ENCODE results near the gene AP4M1.
A peak's percentile ranks its signal among the peaks of the same experiment; 100 is the strongest.

Gene AP4M1

GRCh38 chr7:100122568-100122967 is 21.1 kb downstream of the AP4M1 start:
- in situ Hi-C loops (cut with MboI; ENCODE audit: low sequenced_read_pairs, unreplicated experiment) = no loop called here
- no peak for DNase-seq (ENCODE audit: low spot score)
- no peak for TF ChIP-seq CTCF (IDR thresholded peaks at IDR 0.05; ENCODE audit: borderline replicate concordance, control extremely low read depth, extremely low read depth, insufficient read depth, missing control alignments)

GRCh38 chr7:100124301-100125230 is 23.1 kb downstream of the AP4M1 start:
- in situ Hi-C loops (cut with MboI; ENCODE audit: low sequenced_read_pairs, unreplicated experiment) = no loop called here
- TF ChIP-seq CTCF (IDR thresholded peaks at IDR 0.05; ENCODE audit: borderline replicate concordance, control extremely low read depth, extremely low read depth, insufficient read depth, missing control alignments) = no peak
- no peak for DNase-seq (ENCODE audit: low spot score)

GRCh38 chr7:100126239-100126930 is 24.9 kb downstream of the AP4M1 start:
- no peak for TF ChIP-seq CTCF (IDR thresholded peaks at IDR 0.05; ENCODE audit: borderline replicate concordance, control extremely low read depth, extremely low read depth, insufficient read depth, missing control alignments)
- DNase-seq (ENCODE audit: low spot score) = no peak
- in situ Hi-C loops (cut with MboI; ENCODE audit: low sequenced_read_pairs, unreplicated experiment) = no loop called here

GRCh38 chr7:100126931-100127865 is 25.8 kb downstream of the AP4M1 start, which contains the start of gene MBLAC1:
Gene MBLAC1 (plus strand): TSS chr7:100126967. CDS start chr7:100127396, 429 bp downstream.
- peak; percentile 93 for DNase-seq (ENCODE audit: low spot score)
- in situ Hi-C loops (cut with MboI; ENCODE audit: low sequenced_read_pairs, unreplicated experiment) = no loop called here
- TF ChIP-seq CTCF (IDR thresholded peaks at IDR 0.05; ENCODE audit: borderline replicate concordance, control extremely low read depth, extremely low read depth, insufficient read depth, missing control alignments) = no peak

- TF ChIP-seq CTCF (IDR thresholded peaks at IDR 0.05; ENCODE audit: borderline replicate concordance, control extremely low read depth, extremely low read depth, insufficient read depth, missing control alignments) = no peak
- in situ Hi-C loops (cut with MboI; ENCODE audit: low sequenced_read_pairs, unreplicated experiment) = no loop called here
- DNase-seq (ENCODE audit: low spot score) = no peak
These were observed 26.6 kb downstream of the AP4M1 start for GRCh38 chr7:100127866-100128636.

Measured in GM13976 (cell line).